Measurements from ENCODE around the gene PCARE.

GRCh38 chr2:29106980-29107388 is 32.7 kb upstream of the PCARE start:
- TF ChIP-seq CTCF (IDR thresholded peaks at IDR 0.05) (no peak), POLR2AphosphoS5 (IDR thresholded peaks at IDR 0.05; ENCODE audit: low read depth, low read length) (no peak), TCF7L2 (IDR thresholded peaks at IDR 0.05; ENCODE audit: low read depth, low read length) (no peak)
